Endodermal cell (in vitro differentiated cells): ENCODE results near the gene TXN2. TPM values are rescaled to one million over a fixed set of nuclear protein-coding genes. Genes with fewer than 3 reads are reported as not detected.

Source experiments
- DNase-seq: peaks from one replicate; pipeline ENCODE4 v3.0.0-alpha.2; 2017
- H3K27ac ChIP-seq: 2 replicates; pipeline ENCODE4 v1.5.1; 2013; ENCODE audit warnings: mild to moderate bottlenecking, low read depth, low read length, moderate library complexity
- H3K27me3 ChIP-seq: 2 replicates; pipeline ENCODE4 v1.6.1; 2013; ENCODE audit warnings: mild to moderate bottlenecking, low read length, moderate library complexity; ENCODE audit not compliant: insufficient read depth, control insufficient read depth, poor library complexity, severe bottlenecking
- H3K36me3 ChIP-seq: 2 replicates; pipeline ENCODE4 v1.7.0; 2013; ENCODE audit warnings: mild to moderate bottlenecking, low read length, moderate library complexity; ENCODE audit not compliant: control insufficient read depth, insufficient read depth
- H3K4me1 ChIP-seq: one replicate; pipeline ENCODE4 v1.7.0; 2013; ENCODE audit warnings: low read length; ENCODE audit not compliant: control insufficient read depth, insufficient read depth
- H3K4me3 ChIP-seq: 2 replicates; pipeline ENCODE4 v1.5.1; 2013; ENCODE audit warnings: mild to moderate bottlenecking, low read length, moderate library complexity
- H3K9ac ChIP-seq: 2 replicates; pipeline ENCODE4 v1.6.1; 2013; ENCODE audit warnings: mild to moderate bottlenecking, low read length, moderate library complexity; ENCODE audit not compliant: poor library complexity, severe bottlenecking; ENCODE audit errors: extremely low read depth
- H3K9me3 ChIP-seq: 2 replicates; pipeline ENCODE4 v1.6.1; 2013; ENCODE audit warnings: mild to moderate bottlenecking, low read length, moderate library complexity; ENCODE audit not compliant: control insufficient read depth
- H3K27ac Mint-ChIP-seq: 2 replicates; pipeline ENCODE4 v1.8.0; 2020; ENCODE audit warnings: mixed read lengths
- H3K27me3 Mint-ChIP-seq: 2 replicates; pipeline ENCODE4 v1.8.0; 2021; ENCODE audit warnings: mild to moderate bottlenecking, mixed read lengths; ENCODE audit not compliant: insufficient read depth
- H3K36me3 Mint-ChIP-seq: 2 replicates; pipeline ENCODE4 v1.8.0; 2020; ENCODE audit warnings: low read depth, mixed read lengths
- H3K4me1 Mint-ChIP-seq: 2 replicates; pipeline ENCODE4 v1.8.0; 2020; ENCODE audit warnings: mixed read lengths
- H3K4me3 Mint-ChIP-seq: 2 replicates; pipeline ENCODE4 v1.8.0; 2020; ENCODE audit warnings: mild to moderate bottlenecking, moderate library complexity, mixed read lengths
- H3K9me3 Mint-ChIP-seq: 2 replicates; pipeline ENCODE4 v1.8.0; 2020; ENCODE audit warnings: mild to moderate bottlenecking, mixed read lengths
- WGBS, 2 experiments: methylation state at CpG; one replicate each; pipeline versions ENCODE4 v1.1.5 to v1.1.7; 2013; ENCODE audit warnings: missing lambda C conversion rate in 2 of 2, mixed read lengths in 1 of 2; ENCODE audit not compliant: insufficient coverage in 1 of 2, insufficient read length in 1 of 2; 5-methylcytosine and 5-hydroxymethylcytosine counted together
- total RNA-seq, 2 donors: library from RNA; stranded (reverse); fragmentation: NEBNext Ultra II Directional in 1 of 2; extraction: Animal tissue kit (Norgen Biotek cat#: 25700) in 1 of 2; gene quantifications; 2 replicates in 1 of 2; 3 replicates in 1 of 2; pipeline ENCODE4 v1.2.1, GENCODE V29; 2021
- TF ChIP-seq, protein P1 (sequence below): fragments of 200-600 bp; sonication (generic); conservative IDR thresholded peaks from 2 replicates; pipeline ENCODE4 v1.5.0; 2021; ENCODE audit warnings: antibody characterized with exemption, mild to moderate bottlenecking

The TXN2 gene
- total RNA-seq, 2 donors from 2014 or later = 52.9 to 53.9 TPM

DNA sequence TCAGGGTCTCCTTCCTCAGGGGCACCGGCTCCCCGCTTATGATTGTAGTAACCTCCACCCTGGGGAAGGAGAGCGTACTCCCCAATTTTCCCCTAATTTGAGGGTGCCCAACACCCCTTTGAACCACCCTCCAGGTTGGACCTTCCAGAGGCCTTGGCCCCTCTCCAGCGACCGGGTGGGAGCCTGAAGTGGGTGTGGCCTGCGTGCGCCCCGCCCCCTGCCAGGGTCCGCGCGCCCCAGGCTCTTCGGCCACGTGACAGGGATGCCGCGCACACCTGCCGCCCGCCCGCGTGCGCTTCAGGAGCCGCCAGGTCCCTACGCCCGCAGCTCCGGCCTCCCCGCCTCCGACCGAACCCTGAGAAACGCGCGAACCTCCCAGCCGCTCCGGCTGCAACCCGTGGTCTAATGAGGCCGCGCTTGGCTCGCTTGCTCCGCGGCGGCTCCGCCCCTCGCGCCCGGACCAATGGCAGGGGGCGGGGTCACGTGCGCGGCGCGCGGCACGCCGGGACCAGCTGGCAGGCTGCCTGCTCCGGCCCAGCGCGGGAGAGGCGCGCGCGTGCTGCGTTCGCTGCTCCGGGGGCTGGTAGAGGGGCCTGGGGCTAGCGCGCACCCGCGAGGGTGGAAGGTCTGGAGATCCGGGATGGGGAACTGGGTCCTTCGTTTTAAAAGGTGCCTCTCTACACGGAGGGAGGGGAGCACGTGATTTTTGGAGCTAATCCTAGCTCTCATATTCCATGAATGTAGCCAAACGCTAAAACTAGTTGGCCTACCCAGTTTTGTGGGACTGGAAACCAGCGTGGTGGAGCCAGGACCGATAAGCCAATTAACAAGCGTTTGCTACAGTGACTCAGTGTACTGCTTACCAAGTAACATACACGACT is 25.4 kb upstream of the TXN2 start, which contains the start of gene FOXRED2:
FOXRED2 (minus strand) TSS at position 404 of the 881 bp plus-strand sequence. CDS start 618 bp downstream, outside the sequence.
- peak within 1 kb of the TSS; percentile 16 for H3K27ac Mint-ChIP-seq
- peaks cover 38% of the 10 kb centered on the region for H3K36me3 Mint-ChIP-seq
- 11 to 12% methylated on average over 16 to 75 of the region's 75 CpGs for WGBS, 2 experiments

DNA sequence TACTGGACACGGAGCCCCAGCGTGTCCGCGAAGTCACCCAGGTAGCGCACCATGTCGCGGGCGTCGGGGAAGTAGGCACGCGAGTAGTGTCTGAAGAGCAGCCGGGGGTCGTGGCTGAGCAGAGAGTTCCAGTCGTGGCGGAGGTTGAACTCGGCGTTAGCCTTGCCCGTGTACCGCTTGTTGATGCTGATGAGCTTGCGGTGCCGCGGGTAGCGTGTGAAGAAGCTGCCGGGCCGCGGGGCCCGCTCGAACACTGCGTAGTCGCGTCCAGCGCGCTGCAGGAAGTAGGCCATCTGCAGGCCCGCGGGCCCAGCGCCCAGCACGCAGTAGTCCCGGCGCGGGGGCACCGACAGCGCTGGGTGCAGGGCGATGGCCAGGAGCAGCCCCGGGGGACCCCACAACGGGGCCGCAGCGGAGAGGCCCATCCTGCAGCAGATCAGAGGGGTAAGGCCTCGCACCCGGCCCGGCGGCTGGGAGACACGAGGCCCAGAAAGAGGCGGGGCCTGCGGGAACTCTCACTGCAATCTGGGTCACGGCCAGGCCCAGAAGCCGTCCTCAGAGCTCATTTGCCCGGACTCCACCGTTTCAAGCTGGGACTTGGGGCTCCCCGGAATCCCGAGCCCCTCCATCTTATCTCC is 24.7 kb upstream of the TXN2 start:
- Histone ChIP-seq H3K4me3 (peak overlapping the region; percentile 48), H3K27me3 (no peaks in the 10 kb centered on the region), H3K9ac (no peak overlapping the region), H3K36me3 (peaks cover 16% of the 10 kb centered on the region), H3K4me1 (peaks cover 5% of the 10 kb centered on the region), H3K27ac (no peak overlapping the region), H3K9me3 (no peaks in the 10 kb centered on the region)
- TF ChIP-seq, protein P1, sequence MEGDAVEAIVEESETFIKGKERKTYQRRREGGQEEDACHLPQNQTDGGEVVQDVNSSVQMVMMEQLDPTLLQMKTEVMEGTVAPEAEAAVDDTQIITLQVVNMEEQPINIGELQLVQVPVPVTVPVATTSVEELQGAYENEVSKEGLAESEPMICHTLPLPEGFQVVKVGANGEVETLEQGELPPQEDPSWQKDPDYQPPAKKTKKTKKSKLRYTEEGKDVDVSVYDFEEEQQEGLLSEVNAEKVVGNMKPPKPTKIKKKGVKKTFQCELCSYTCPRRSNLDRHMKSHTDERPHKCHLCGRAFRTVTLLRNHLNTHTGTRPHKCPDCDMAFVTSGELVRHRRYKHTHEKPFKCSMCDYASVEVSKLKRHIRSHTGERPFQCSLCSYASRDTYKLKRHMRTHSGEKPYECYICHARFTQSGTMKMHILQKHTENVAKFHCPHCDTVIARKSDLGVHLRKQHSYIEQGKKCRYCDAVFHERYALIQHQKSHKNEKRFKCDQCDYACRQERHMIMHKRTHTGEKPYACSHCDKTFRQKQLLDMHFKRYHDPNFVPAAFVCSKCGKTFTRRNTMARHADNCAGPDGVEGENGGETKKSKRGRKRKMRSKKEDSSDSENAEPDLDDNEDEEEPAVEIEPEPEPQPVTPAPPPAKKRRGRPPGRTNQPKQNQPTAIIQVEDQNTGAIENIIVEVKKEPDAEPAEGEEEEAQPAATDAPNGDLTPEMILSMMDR = no peak
- WGBS, 2 experiments = 97% methylated on average over 42 to 60 of the region's 60 CpGs
- peaks cover 8% of the 10 kb centered on the region for H3K4me1 Mint-ChIP-seq
- H3K4me3 Mint-ChIP-seq = peak overlapping the region; percentile 42
- H3K27ac Mint-ChIP-seq = no peak overlapping the region
- no peak for DNase-seq
- peaks cover 34% of the 10 kb centered on the region for H3K36me3 Mint-ChIP-seq
- peaks cover 6% of the 10 kb centered on the region for H3K9me3 Mint-ChIP-seq
- H3K27me3 Mint-ChIP-seq = peaks cover 6% of the 10 kb centered on the region

More for the DNA sequence above, 25.4 kb upstream of the TXN2 start, which contains the start of gene FOXRED2:
- TF ChIP-seq, protein P1 = no peak
- peaks cover 22% of the 10 kb centered on the region for H3K36me3 ChIP-seq
- peak within 1 kb of the TSS; percentile 48 for H3K4me3 ChIP-seq
- Mint-ChIP-seq H3K9me3 (peaks cover 6% of the 10 kb centered on the region), H3K27me3 (peaks cover 6% of the 10 kb centered on the region), H3K4me3 (peak within 1 kb of the TSS; percentile 42), H3K4me1 (peaks cover 8% of the 10 kb centered on the region)
- peak; percentile 95 for DNase-seq
- peak within 1 kb of the TSS; percentile 24 for H3K9ac ChIP-seq
- H3K27ac ChIP-seq = no peak within 1 kb of the TSS
- H3K9me3 ChIP-seq = no peaks in the 10 kb centered on the region
- H3K27me3 ChIP-seq = no peaks in the 10 kb centered on the region
- peaks cover 5% of the 10 kb centered on the region for H3K4me1 ChIP-seq

DNA sequence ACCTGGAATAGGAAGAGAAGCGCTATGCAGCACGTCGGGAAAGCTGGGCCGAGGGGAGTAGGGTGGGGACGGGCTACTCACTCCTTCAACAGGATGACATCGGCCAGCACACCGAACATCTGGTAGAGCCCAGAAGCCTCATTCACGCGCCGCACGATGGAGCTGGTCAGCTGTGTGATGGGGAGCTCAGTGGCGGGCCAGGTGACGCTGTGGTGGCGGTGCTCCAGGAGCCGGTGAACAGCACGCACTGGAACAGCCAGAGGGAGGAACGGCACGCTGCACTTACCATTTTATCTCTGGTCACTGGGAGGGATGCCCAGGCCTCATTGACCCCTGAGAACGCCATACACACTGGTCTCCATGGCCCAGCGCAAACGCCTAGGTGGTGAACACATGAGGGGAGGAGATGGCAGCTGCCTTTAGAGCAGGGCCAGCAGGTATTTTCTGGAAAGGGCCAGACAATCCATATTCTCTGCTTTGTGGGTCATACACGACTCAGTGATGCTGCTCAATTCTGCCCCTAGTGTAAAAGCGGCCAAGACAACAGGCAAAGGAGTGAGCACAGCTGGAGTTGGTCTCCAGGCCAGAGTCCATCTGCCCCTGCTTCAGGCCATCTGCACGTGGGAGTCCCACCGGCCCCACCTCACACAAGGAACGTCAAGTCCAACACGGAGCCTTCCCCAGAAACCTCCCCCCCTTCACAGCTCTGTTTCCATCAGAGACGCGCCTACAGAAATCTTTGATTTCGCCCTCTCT is 16.6 kb upstream of the TXN2 start:
- H3K4me1 Mint-ChIP-seq = no peaks in the 10 kb centered on the region
- no peaks in the 10 kb centered on the region for H3K27me3 Mint-ChIP-seq
- TF ChIP-seq, protein P1 = peak; percentile 44
- H3K4me3 ChIP-seq = no peak overlapping the region
- H3K27me3 ChIP-seq = no peaks in the 10 kb centered on the region
- H3K36me3 Mint-ChIP-seq = peaks cover 44% of the 10 kb centered on the region
- H3K36me3 ChIP-seq = peaks cover 17% of the 10 kb centered on the region
- H3K9ac ChIP-seq = no peak overlapping the region
- H3K9me3 Mint-ChIP-seq = no peaks in the 10 kb centered on the region
- H3K9me3 ChIP-seq = no peaks in the 10 kb centered on the region
- no peak overlapping the region for H3K4me3 Mint-ChIP-seq
- H3K27ac Mint-ChIP-seq = no peak overlapping the region
- WGBS, 2 experiments = 92 to 97% methylated on average over 18 to 30 of the region's 30 CpGs
- peak; percentile 58 for DNase-seq
- H3K27ac ChIP-seq = no peak overlapping the region
- no peaks in the 10 kb centered on the region for H3K4me1 ChIP-seq
